ENCODE results near the gene SEC61G.

Gene SEC61G

DNA sequence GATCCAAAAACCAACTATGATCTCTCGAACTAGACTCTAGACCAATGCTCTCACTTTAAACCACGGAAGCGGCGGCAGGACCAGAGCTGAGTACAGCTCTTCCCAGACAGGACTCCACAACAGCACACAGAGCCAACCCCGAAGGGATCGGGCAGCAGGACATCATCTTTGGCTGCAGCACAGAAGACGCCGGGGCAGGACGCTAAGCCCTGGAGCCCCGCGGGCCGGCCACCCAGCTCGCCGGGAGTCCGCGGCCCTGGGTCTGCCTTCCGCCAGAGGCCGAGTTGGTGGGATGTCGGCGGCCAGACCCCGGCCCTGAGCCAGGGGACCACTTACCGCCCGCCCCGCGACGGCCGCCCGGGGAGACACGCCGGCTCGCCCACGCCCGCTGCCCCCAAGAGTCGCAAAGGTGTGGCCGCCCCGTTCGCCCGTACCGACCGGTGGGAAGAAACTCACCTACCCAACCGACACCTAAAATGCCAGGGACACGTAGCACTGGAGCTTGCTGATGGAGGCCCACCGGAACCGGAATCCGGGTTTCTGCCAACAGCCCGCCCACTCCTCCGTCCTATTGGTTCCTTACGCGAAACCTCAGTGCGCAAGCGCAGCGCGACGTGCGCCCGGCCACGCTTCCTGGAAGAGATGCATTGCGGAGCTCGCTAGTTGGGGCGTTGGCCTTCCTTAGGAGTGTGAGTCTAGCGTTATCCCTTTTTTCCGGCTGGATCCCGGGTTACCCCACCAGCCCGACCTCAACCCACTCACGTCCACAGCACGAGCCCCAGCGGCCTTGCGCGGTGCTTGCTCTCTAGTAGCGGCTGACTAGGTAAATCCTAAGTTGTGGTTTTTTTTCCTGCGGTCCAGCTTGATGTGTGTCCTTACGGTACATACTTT lies at the start of gene SEC61G:
Gene SEC61G, minus strand, starts transcription at position 510 of the 891 bp plus-strand sequence. CDS start 1,623 bp downstream, outside the sequence.
- peak; percentile 99 for DNase-seq

- no peak for DNase-seq
Observed at GRCh38 chr7:54802841-54803240, 43.8 kb upstream of the SEC61G start.

- DNase-seq: no peak
Observed at GRCh38 chr7:54802114-54802513, 43.1 kb upstream of the SEC61G start.

DNA sequence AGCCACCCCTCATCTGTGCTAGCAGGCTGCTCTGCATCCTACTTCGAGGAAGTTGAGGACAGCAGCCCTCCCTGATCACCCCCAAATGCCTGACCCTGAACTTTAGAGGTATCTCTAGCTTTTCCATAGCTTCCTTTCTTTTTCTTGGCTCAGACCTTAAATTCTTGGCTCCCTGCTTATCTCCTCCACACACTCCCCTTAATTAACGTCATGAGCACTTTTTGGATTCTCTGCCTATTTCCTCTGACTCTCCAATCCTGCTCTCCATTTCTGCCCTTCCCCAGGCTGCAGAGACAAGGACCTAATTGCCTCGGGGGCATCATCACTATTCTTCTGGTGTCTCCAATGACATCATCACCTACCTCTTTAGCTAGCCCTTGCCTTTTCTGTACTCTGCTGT lies 40.8 kb upstream of the SEC61G start:
- DNase-seq: no peak

DNA sequence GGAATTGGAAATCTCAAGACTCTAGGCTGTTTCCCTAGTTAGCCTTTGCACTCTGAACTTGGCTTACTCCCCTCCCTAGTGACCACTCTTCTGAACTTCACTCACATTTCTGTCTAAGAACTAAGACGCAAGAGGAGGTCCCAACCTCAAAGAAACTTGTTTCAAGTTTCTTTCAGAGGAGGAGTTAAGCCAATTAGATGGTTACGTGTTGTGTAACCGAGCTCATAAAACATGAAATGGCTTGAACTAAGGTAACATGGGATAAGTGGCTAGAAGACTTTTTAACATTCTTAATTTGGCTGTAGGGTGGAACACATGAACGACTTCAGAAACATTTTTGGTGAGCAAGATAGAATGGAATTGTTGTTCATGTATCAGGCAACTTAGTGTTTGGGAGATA lies 39.5 kb upstream of the SEC61G start:
- DNase-seq: no peak

- no peak for DNase-seq
Observed at GRCh38 chr7:54796853-54797252, 37.8 kb upstream of the SEC61G start.

- DNase-seq: no peak
Observed at GRCh38 chr7:54796150-54796549, 37.1 kb upstream of the SEC61G start.

DNA sequence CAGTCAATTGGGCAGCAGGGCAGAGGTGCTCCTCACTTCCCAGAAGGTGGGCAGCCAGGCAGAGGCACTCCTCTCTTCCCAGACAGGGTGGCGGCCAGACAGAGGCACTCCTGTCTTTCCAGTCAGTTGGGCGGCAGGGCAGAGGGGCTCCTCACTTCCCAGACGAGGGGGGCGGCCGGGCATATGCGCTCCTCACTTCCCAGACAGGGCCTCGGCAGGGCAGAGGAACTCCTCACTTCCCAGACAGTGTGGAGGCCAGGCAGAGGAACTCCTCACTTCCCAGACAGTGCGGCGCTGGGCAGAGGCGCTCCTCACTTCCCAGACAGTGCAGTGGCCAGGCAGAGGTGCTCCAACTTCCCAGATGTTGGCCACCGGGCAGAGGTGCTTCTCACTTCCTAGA lies 33.4 kb upstream of the SEC61G start:
- DNase-seq: no peak

GRCh38 chr7:54788664-54789063 lies 29.7 kb upstream of the SEC61G start:
- DNase-seq: peak; percentile 23

- DNase-seq: no peak
Observed at GRCh38 chr7:54785261-54785660, 26.2 kb upstream of the SEC61G start.

- DNase-seq: no peak
Observed at GRCh38 chr7:54783952-54784351, 24.9 kb upstream of the SEC61G start.

DNA sequence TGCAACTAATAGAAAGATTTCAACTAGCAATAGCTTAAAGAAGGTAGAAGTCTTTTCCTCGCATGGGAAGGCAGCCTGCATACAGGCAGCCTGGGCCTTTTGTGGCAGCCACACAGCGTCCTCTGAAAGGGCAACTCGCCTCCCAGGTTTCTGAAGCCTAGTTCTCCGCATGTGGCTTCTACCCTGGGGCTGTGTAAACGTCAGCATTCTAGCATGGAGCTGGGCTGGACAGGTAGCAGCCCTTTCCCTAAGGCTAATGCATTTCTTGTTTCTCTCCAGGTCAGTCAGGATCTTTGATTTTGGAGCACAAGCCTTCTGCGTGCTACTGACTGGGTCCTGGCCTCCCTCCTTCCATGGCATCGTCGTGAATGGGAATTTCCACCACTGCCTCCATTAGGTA lies 23.8 kb upstream of the SEC61G start:
- no peak for DNase-seq

DNA sequence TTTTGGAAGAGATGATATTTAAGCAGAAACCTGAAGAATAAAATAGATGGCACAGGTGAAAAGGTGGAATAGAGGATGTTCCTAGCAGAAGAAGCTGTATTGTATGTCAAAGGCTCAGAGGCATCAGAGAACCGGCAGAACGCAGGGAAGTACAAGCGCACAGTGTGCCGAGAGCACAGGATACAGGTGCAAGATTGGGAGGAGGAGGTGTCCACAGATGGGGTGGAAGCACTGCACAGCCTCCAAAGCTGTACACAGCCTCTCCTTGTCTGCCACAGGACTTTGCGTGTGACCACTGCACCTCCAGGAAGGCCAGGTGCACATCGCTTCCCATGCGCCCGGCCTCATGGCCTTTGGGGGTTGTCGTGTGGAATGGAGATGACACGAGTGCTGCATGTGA lies 23.3 kb upstream of the SEC61G start:
- no peak for DNase-seq

DNA sequence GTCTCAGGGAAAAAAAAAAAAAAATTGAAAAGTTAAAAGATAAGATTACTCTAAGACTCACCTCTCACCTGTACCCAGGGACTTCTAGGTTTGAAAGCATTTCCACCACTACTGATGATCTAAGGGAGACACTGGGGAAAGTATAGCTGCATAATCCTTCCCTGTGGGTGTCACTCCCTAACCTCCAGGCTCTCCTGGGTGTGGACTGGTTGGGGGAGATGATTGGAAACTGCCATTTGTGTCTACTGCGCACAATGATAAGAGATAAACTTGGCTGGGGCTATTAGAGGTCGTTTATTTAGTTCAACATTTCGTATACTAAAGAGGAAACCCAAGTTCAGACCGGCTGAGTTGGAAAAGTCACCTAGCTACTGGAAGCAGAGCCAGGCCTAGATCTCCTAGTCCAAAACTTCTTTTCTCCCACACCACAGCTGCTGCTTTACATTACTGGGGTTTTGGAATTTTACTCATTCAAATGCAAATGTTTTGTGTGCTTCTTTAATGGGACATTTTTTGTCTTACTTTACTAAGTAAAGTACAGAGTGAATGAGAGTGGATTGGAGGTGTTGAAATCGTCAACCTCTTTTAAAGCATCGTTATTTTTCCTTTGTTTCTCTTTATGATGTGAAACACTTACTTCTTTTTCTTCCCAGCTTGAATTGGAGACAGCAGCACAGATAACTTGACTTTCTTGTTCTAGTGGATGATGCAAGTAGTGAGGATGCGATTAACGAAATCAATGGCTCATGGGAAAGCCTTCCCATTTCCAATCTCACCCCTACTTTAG lies 22.3 kb upstream of the SEC61G start:
- no peak for DNase-seq

GRCh38 chr7:54780490-54780889 lies 21.5 kb upstream of the SEC61G start:
- DNase-seq: no peak

DNA sequence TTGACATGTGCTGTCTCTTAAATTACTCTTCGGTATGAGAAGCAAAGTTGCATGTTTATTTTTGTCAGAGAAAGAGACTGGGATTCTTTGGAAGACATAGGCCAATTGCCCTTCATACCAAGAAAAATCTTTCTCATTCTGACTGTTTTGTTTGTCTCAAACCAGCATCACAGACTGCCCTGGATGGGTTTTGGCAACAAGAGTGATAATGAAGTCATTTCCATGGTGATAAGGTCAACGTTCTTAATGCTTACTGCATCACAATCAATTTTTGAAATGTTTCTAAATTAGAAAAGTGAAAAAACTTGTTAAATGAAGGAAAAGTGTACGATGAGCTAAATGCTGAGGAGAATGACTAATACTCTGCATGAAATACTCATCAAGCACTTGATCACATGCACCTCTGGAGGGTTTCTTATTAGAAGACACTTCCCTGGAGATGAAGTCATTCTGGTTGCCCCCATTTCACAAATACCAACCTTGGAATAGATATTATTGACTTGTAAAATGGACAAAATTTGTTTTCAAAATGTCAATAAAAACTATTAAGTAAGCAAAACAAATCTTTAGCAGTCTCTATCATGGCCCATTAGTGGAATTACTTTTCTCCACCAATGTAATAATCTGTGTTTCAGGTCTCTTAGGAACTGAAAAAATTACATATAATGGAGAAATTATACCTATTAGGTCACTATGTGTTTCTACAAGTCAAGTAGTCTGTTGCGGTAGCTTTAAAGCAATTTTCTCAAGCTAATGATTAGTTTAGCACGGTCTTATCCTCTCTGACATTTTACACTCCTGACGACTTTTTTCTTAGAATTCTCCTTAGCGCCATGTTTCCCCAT lies 19.9 kb upstream of the SEC61G start:
- DNase-seq: no peak

- no peak for DNase-seq
Observed at GRCh38 chr7:54778166-54778565, 19.2 kb upstream of the SEC61G start.

GRCh38 chr7:54774785-54775740 lies 16.1 kb upstream of the SEC61G start:
- DNase-seq: no peak

DNA sequence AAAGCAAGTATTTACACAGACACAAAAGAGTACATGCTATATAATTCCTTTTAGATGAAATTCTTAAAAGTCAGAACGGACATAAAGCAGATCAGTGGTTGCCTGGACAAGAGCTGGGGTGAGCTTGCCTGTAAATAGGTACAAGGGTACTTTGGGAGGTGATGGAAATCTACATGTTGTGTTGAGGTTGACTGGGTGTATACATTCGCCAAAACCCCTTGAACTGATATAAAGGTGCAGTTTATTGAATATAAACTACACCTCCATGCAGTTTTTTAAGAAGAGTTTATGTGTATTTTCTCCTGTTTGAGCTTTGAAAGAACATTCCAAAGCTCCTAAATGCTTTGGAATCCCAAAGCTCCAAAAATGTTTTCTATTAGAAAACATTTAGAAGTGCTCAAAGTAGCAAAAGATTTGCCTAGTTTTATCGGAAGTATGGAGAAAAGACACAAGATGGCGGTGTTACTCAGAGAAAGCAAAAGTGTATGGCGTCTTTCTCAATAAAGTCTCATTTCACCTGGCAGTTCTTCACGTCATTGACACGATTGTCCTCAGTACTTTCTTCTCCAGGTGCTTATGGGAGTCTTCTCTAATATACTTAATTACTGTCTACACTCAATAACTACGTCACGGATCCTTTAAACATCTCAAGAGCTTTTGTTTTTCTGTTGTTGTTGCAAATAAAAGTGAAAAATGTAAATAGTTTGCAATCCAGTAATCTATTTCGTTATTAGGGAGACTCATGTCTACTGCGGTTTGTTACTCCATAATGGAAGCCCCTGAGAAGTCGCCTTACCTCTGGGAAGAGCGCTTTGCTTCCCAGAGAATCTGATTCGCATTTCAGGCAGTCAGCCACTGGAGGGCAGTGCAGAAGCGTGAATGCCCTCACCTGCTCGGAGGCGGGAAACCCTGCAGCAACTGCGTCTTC lies 14.7 kb upstream of the SEC61G start:
- DNase-seq: peak; percentile 61

DNA sequence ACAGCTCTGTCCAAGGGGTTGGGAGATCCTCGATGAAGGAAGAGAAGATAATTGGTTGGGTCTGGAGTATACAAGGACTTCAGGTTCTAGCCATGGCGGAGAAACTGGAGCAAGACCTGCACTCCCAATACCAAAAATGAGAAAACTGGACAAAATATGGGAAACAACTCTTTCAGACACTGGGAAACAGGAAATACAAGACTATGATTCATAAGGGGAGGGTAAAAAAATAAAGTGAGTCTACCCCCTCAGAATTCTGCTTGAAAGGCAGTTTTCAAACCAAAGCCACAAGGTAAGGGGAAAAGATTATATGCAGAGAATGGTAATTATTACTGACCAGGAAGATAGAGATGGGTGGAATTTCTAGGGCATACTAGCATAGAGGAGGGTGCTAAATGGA lies 10.2 kb upstream of the SEC61G start:
- no peak for DNase-seq

DNA sequence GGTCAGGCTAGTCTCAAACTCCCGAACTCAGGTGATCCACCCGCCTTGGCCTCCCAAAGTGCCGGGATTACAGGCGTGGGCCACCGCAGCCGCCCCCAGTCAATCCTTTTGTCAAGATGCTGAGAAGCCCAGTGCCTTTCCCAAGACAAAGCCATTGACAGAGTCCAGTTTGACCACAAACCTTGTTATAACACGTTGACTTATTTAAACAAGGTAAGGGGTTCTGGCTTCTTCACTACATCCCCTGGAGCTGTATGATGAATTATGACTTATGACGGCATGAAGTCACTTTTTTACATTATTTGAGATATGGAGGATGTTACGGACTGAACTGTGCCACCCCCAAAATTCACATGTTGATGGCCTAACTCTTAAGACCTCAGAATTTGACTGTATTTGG lies 5.8 kb upstream of the SEC61G start:
- DNase-seq: no peak
